Mammary epithelial cell (primary cell): Measurements from ENCODE around the gene FGFR4.

Experiments
- EZH2 ChIP-seq: IDR thresholded peaks from 2 replicates; pipeline ENCODE4 v1.6.1; 2012; ENCODE audit warnings: low read length, inconsistent platforms, borderline replicate concordance
- TF ChIP-seq, protein P1 (sequence below), 2 donors: IDR thresholded peaks in 1 of 2; conservative IDR thresholded peaks in 1 of 2; 2 replicates each; pipeline ENCODE4 v1.5.1; 2011 to 2012; ENCODE audit warnings: inconsistent platforms in 2 of 2, low read length in 2 of 2, mild to moderate bottlenecking in 2 of 2, control low read depth in 1 of 2, low read depth in 1 of 2; ENCODE audit not compliant: insufficient read depth in 1 of 2; ENCODE audit errors: extremely low read depth in 1 of 2

- TF ChIP-seq, protein P1, sequence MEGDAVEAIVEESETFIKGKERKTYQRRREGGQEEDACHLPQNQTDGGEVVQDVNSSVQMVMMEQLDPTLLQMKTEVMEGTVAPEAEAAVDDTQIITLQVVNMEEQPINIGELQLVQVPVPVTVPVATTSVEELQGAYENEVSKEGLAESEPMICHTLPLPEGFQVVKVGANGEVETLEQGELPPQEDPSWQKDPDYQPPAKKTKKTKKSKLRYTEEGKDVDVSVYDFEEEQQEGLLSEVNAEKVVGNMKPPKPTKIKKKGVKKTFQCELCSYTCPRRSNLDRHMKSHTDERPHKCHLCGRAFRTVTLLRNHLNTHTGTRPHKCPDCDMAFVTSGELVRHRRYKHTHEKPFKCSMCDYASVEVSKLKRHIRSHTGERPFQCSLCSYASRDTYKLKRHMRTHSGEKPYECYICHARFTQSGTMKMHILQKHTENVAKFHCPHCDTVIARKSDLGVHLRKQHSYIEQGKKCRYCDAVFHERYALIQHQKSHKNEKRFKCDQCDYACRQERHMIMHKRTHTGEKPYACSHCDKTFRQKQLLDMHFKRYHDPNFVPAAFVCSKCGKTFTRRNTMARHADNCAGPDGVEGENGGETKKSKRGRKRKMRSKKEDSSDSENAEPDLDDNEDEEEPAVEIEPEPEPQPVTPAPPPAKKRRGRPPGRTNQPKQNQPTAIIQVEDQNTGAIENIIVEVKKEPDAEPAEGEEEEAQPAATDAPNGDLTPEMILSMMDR (conservative IDR thresholded peaks at IDR 0.05 in 1 of 2, IDR thresholded peaks at IDR 0.05 in 1 of 2; ENCODE audit: extremely low read depth in 1 of 2, insufficient read depth in 1 of 2, low read depth in 1 of 2, low read length in 2 of 2): no peak
- TF ChIP-seq EZH2: no peak
Observed at GRCh38 chr5:177133096-177133852, 46.6 kb downstream of the FGFR4 start, which contains the start of gene NSD1.
